Common myeloid progenitor, CD34-positive (primary cell): ENCODE measurements around the gene OR52N1.

ENCODE experiments used
- CTCF ChIA-PET: fragments of 350-600 bp; sonication (Branson Sonifier 250); formaldehyde crosslinking; loops from one replicate; lab custom pipeline; 2021; ENCODE audit warnings: antibody characterized with exemption; lab: Charles Lee
- POLR2A ChIA-PET: fragments of 350-600 bp; sonication (Branson Sonifier 250); formaldehyde crosslinking; loops from one replicate; lab custom pipeline; 2021; ENCODE audit warnings: antibody characterized with exemption; lab: Charles Lee
- DNase-seq, 3 donors: peaks; one replicate each; pipeline versions ENCODE4 v3.0.0 to v3.0.0-alpha.2; 2013
- H3K27ac ChIP-seq, 2 experiments: 1 replicate in 1 of 2; 2 replicates in 1 of 2; pipeline ENCODE4 v1.7.0; 2013; ENCODE audit warnings: inconsistent platforms in 2 of 2, low read length in 2 of 2, mild to moderate bottlenecking in 2 of 2, low read depth in 1 of 2, moderate library complexity in 1 of 2; ENCODE audit not compliant: severe bottlenecking in 2 of 2, insufficient read depth in 1 of 2, poor library complexity in 1 of 2
- H3K27me3 ChIP-seq, 5 experiments: replicated peaks in 2 of 5; 1 replicate in 3 of 5; 2 replicates in 2 of 5; pipeline versions ENCODE4 v1.6.1 to v1.7.0; 2013; ENCODE audit warnings: low read length in 4 of 5, mild to moderate bottlenecking in 2 of 5, moderate library complexity in 2 of 5, inconsistent platforms in 1 of 5; ENCODE audit not compliant: insufficient read depth in 5 of 5, control insufficient read depth in 4 of 5
- H3K36me3 ChIP-seq, 4 experiments: 1 replicate in 2 of 4; 2 replicates in 2 of 4; pipeline versions ENCODE4 v1.6.1 to v1.7.0; 2013; ENCODE audit warnings: low read length in 3 of 4, control low read depth in 1 of 4, mild to moderate bottlenecking in 1 of 4; ENCODE audit not compliant: control insufficient read depth in 4 of 4, insufficient read depth in 4 of 4
- H3K4me1 ChIP-seq, 4 experiments: 1 replicate in 3 of 4; 2 replicates in 1 of 4; pipeline versions ENCODE4 v1.6.1 to v1.7.1; 2013; ENCODE audit warnings: low read length in 3 of 4, mild to moderate bottlenecking in 3 of 4, control low read depth in 1 of 4, inconsistent platforms in 1 of 4, moderate library complexity in 1 of 4; ENCODE audit not compliant: control insufficient read depth in 4 of 4, insufficient read depth in 4 of 4; ENCODE audit errors: control extremely low read depth in 1 of 4
- H3K4me3 ChIP-seq, 7 experiments: 1 replicate in 4 of 7; 2 replicates in 3 of 7; pipeline versions ENCODE4 v1.5.1 to v1.7.0; 2013; ENCODE audit warnings: mild to moderate bottlenecking in 7 of 7, low read length in 6 of 7, moderate library complexity in 6 of 7, inconsistent platforms in 2 of 7, low read depth in 2 of 7, control low read depth in 1 of 7; ENCODE audit not compliant: insufficient read depth in 4 of 7, control insufficient read depth in 1 of 7; ENCODE audit errors: extremely low read depth in 1 of 7
- H3K9me3 ChIP-seq, 5 experiments: 1 replicate in 4 of 5; 2 replicates in 1 of 5; pipeline versions ENCODE4 v1.6.1 to v1.7.1; 2013; ENCODE audit warnings: low read length in 4 of 5, mild to moderate bottlenecking in 2 of 5, inconsistent platforms in 1 of 5, low read depth in 1 of 5, moderate library complexity in 1 of 5; ENCODE audit not compliant: control insufficient read depth in 4 of 5, insufficient read depth in 2 of 5; ENCODE audit errors: control extremely low read depth in 1 of 5

Gene OR52N1

GRCh38 chr11:5737091-5737490 lies 54.0 kb downstream of the OR52N1 start:
- no peak for DNase-seq
- Histone ChIP-seq H3K27ac (no peak overlapping the region), H3K4me3 (no peak overlapping the region), H3K36me3 (no peaks in the 10 kb centered on the region), H3K4me1 (no peaks in the 10 kb centered on the region), H3K9me3 (peaks cover 0 to 8% (median 5%) of the 10 kb centered on the region in 5 experiments), H3K27me3 (no peaks in the 10 kb centered on the region)
- CTCF ChIA-PET, result no interaction called here
- POLR2A ChIA-PET, result no interaction called here
